ENCODE results near the gene GDI1.

The GDI1 gene

DNA sequence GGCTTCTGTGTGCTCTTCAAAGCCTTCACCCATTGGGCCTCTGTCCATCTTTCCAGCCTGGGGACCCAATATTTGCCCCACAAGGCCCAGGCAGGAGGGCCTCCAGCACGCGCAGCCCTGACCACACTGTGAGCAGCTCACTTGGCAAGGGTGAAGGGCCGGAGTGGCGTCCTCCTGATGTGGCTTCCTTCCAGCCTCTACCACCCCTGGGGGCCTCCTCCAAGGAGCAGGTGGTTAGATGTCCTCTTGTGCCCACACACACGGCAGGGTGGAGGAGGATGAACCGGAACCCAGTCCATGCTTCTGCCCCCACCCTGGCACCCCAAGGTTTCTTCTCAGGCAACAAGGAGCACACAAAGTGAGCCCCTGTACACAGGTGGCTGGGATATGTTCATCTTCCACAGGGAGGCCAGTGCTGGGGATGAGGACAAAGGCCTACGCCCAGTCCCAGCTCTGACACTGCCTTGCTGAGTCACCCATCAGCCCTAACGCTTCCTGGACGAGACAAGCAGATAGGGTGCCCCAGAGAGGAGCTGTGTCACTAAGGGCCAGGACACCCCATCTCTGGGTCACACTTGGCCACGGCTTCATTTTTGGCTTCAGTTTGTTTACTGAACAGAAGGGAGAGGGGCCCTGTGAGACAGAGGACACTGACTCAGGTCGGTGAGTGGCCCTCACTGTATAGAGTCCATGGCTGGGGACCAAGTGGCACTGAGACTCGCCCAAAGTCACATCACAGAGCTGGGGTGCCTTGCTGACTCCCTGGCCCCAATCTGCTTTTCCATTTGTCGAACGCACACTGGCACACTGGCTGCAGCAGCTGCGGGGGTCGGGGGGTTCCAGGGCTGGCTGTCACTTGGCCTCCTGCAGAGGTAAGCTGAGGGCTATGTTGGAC is 47.5 kb downstream of the GDI1 start:
- no peak for DNase-seq

GRCh38 chrX:154485150-154486051 is 48.4 kb downstream of the GDI1 start:
- DNase-seq, result no peak

DNA sequence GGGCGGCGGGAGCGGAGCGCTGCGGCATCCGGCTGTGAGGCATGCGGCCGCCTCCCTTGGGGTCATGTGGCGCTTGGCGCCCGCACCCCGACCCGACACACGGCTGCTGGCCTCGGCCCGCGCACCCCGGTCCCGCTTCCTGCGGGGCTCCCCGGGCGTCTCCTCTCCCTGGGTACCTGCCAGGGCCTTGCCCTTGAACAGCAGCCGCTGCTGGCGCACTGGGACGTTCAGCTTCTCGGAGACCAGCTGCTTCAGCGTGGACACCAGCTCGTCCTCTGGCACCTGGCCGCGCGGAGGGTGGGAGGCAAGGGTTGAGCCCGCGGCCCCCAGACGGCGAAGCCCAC is 49.1 kb downstream of the GDI1 start:
- DNase-seq, result peak in 1 of 2 donors; percentile 20

DNA sequence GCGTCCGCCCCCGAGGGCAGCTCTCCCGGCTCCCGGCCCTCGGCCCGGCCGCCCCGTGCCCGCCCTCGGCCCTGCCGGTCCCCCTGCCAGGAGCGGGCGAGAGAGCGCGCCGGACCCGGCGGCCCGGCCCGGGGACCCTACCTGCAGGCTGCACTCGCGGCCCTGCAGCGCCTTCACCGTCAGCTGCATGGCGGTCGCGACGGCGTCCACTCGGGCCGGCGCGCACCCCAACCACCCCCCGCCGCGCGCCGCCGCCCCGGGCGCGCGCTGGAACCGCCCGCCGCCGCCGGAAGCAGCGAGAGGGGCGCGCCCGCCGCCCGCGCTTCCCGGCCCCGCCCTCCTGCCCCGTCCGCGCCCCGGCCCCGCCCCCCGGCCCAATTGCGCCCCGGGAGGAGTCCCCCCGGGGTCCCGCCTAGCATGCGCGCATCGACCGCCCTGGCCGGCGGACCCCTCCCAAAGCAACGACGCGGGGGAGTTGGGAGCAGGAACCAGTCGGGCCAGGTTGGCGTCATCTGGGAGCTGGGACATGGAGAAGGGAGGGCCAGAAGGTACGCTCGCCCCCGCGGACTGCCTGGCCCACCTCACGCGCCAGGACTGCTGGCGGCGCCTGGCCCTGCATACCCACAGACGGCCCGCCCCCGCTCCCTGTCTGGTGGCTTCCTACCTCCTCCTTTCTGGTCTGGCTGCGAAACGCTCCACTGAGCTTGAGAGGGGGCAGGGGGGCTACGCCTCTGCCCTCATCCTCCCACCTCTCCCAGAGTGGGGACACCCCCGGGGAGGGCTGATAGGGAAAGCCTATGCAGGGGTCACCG is 49.6 kb downstream of the GDI1 start, which contains the start of gene UBL4A:
UBL4A (minus strand) TSS at position 220 of the 812 bp plus-strand sequence; CDS start at position 189, 31 bp downstream.
- DNase-seq, result peak; percentile 38 to 54

DNA sequence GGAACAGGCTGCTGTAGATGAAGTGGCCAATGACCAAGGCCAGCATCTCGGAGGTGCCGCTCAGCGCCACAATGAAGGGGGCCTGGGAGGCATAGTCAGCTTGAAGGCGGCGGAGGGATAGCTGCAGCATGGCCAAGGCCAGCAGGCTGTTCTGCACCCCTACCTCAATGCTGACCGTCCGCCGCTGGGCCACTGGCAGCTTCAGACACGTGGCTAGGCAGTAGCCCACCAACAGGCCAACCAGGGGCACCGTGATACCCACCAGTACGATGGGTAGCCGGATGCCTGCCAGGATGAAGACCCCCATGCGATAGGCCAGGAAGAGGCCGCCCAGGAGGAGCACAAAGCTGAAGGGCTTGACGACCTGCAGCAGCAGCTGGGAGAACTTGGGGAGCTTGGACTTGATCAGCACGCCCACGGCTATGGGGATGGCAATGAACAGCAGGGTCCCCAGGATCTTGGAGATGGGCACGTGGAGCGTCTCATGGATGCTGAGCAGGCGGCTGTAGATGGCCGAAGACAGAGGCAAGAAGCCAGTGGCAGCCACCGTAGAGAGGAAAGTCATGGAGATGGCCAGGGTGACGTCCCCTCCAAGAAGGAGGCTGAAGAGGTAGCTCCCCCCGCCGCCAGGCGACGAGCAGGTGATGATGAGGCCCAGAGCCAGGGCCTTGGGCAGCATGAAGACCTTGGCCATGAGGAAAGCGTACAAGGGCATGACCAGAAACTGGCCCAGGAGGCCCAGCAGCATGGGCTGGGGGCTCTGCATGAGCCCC is 50.8 kb downstream of the GDI1 start:
- no peak for DNase-seq

DNA sequence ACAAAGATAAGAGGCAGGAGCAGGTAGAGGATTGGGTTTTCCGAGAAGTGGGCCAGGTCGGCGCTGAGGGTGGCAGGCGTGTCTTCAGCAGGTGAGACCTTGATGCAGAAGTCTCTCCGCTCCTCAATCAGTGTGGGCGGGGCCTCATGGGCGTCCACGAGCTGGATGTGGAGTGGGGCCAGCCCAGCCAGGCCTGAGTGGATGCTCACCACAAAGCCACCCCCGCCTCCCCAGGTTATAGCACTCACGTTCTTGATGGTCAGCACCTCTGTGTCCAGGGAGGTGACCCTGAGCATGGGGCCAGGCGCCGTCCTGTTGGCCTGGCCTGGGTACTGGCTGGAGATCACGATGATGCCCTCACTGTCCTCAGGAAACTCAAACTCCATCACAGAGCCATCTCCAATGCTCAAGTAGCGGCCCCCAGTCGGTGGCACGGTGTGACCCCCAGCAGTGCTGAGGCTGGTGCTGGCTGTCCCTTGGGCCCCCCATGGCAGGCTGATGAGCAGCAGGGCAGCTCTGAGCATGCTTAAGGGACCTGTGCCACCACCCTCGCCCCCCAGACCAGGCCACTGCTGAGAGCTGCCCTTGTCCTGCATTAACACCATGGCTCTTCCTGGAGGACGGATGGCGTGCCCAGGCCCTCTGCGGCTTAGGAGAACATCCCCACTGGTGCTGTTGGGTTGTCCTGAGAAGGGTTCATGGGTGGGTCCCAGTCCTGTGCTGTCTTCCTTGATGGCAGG is 51.6 kb downstream of the GDI1 start:
- DNase-seq, result no peak

- DNase-seq, result no peak
Observed at GRCh38 chrX:154489182-154489581, 52.2 kb downstream of the GDI1 start.

DNA sequence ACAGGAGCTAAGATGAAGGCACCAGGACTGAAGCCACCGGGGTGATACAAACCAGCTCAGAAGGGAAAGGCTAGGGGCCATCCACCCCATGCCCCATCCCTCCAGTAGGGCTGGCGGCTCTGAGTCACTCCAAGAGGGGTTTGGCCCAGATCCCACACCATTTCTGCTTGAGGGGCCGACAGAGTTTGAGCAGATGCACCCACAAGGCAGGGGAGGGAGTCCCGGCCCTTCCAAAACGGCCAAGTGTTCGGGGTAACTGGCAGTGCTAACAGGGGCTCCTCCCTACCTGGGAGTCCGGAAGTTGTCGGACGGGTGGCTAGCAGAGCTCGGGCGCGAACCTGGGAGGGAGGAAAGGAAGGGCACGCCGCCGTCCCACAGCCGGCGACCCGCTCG is 53.1 kb downstream of the GDI1 start:
- DNase-seq, result no peak

GRCh38 chrX:154490414-154491083 is 53.6 kb downstream of the GDI1 start, which contains the start of gene SLC10A3:
TSS of gene SLC10A3 (minus strand) at chrX:154490629. CDS start at chrX:154488940, 1,689 bp downstream.
- DNase-seq, result peak; percentile 79 to 82
